GM12875 (cell line): ENCODE measurements around the gene DHX34.
"Not testable (repeated sequence)": the region's sequence is repeated elsewhere in the genome, so short reads cannot be mapped to it uniquely, and the experiment has no call there.

Source experiments
- H3K4me3 ChIP-seq: one replicate; pipeline ENCODE4 v1.5.1; 2011; ENCODE audit warnings: low read depth, low read length, control low read depth
- CTCF ChIP-seq: IDR thresholded peaks from 2 replicates; pipeline ENCODE4 v1.5.1; 2011; ENCODE audit warnings: low read depth, mild to moderate bottlenecking, control low read depth, inconsistent platforms, low read length, moderate library complexity, borderline replicate concordance; ENCODE audit not compliant: insufficient read depth

Gene DHX34

GRCh38 chr19:47330466-47330869, 18.6 kb upstream of the DHX34 start:
- H3K4me3 ChIP-seq: no peak overlapping the region
- TF ChIP-seq CTCF: no peak

- TF ChIP-seq CTCF: no peak
These were observed 17.6 kb upstream of the DHX34 start for GRCh38 chr19:47331490-47331889.

GRCh38 chr19:47331931-47332547, 17.1 kb upstream of the DHX34 start, which contains the start of gene C5AR2:
C5AR2 (plus strand) TSS chr19:47332175; CDS start chr19:47340800, 8,625 bp downstream.
- TF ChIP-seq CTCF: no peak
- H3K4me3 ChIP-seq: no peak within 1 kb of the TSS

More at GRCh38 chr19:47331490-47331889, 17.6 kb upstream of the DHX34 start:
- H3K4me3 ChIP-seq: no peak overlapping the region

GRCh38 chr19:47336765-47337718, 12.1 kb upstream of the DHX34 start:
- H3K4me3 ChIP-seq: not testable (repeated sequence)

GRCh38 chr19:47339196-47339880, 9.8 kb upstream of the DHX34 start:
- no peak overlapping the region for H3K4me3 ChIP-seq
- TF ChIP-seq CTCF: no peak

GRCh38 chr19:47340477-47341208, 8.5 kb upstream of the DHX34 start:
- H3K4me3 ChIP-seq: no peak overlapping the region
- TF ChIP-seq CTCF: no peak

- no peak overlapping the region for H3K4me3 ChIP-seq
- TF ChIP-seq CTCF: no peak
These were observed 7.4 kb upstream of the DHX34 start for GRCh38 chr19:47341734-47342133.
